Hematopoietic multipotent progenitor cell (in vitro differentiated cells): Measurements from ENCODE around the gene ASB6. TPM values are rescaled to one million over a fixed set of nuclear protein-coding genes. Genes with fewer than 3 reads are reported as not detected.
A peak's percentile ranks its signal among the peaks of the same experiment; 100 is the strongest.

Experiments used
- DNase-seq, 3 donors: peaks; one replicate each; pipeline ENCODE4 v3.0.0-alpha.2; 2011 to 2015; ENCODE audit warnings: low read depth in 2 of 3, low spot score in 2 of 3
- total RNA-seq: library from RNA; depleted of rRNA; stranded (reverse); fragments of >200 nt; gene quantifications from one replicate; pipeline ENCODE4 v1.2.3, GENCODE V29; 2012

Gene ASB6, protein sequence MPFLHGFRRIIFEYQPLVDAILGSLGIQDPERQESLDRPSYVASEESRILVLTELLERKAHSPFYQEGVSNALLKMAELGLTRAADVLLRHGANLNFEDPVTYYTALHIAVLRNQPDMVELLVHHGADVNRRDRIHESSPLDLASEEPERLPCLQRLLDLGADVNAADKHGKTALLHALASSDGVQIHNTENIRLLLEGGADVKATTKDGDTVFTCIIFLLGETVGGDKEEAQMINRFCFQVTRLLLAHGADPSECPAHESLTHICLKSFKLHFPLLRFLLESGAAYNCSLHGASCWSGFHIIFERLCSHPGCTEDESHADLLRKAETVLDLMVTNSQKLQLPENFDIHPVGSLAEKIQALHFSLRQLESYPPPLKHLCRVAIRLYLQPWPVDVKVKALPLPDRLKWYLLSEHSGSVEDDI
- 15.9 TPM for total RNA-seq

GRCh38 chr9:129641750-129642585 lies at the start of gene ASB6:
TSS of gene ASB6 (minus strand) at chr9:129642151. CDS start at chr9:129641999, 152 bp downstream.
- peak; percentile 88 to 97 (median 97) for DNase-seq

GRCh38 chr9:129688285-129689043 lies 46.5 kb upstream of the ASB6 start:
- no peak for DNase-seq

DNA sequence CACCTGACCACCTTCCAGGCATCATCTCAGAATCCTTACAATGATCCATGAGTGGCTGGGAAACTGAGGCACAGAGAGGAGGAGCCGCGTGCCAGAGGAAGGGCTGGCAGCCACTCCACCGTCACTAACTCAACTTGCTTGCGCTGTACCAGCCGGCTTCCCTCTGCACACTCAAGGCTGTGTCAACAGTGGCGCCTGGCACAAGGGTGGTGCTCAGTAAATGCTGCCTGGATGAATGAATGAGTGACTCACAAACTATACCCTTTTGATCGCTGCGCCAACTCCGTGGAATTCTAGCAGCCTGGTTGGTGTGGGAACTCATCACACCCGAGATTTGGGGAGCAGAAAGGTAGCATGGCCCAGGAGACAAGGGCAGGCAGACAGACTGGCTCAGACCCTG lies 45.4 kb upstream of the ASB6 start:
- DNase-seq, result no peak

GRCh38 chr9:129686736-129687135 lies 44.8 kb upstream of the ASB6 start:
- no peak for DNase-seq

DNA sequence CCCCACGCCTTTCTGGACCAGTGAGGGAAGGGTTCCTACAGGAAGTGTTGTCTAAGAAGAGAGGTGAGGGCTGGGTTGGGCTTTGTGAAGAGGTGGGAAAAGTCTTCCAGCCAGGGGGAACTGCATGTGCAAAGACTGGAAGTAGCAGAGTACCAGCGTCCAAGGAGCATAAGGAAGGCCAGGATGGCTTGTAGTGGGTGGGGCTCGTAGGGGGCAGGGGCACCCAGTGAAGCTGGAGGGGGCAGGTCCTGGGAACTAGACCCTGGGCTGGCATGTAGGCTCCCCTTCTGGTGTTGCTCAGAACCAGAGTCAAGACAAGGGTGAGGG lies 43.9 kb upstream of the ASB6 start:
- DNase-seq, result no peak

- no peak for DNase-seq
These were observed 43.4 kb upstream of the ASB6 start for GRCh38 chr9:129685220-129685932.

GRCh38 chr9:129682381-129682780 lies 40.4 kb upstream of the ASB6 start:
- no peak for DNase-seq

DNA sequence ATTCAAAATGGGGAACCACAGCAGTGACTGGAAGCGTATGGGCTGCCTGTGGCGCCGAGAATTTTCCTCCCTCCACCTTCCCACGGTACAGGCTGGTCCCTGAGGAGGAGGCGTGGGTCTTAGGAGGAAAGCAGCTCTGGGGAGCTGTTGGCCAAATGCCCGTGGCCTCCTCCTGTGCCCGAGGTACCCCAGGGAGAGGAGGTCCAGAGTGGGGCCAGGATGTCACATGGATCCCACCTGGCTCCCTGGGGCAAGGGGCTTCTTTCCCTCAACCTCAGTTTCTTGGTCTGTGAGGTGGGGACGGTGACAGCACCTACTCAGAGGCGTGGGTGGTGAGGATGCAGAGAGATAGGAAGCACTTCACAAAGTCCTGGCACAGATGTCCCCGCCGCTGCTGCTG lies 40.0 kb upstream of the ASB6 start:
- DNase-seq, result no peak

- no peak for DNase-seq
These were observed 37.6 kb upstream of the ASB6 start for GRCh38 chr9:129679537-129679936.

- no peak for DNase-seq
These were observed 36.9 kb upstream of the ASB6 start for GRCh38 chr9:129678844-129679243.

GRCh38 chr9:129677456-129677855 lies 35.5 kb upstream of the ASB6 start:
- DNase-seq, result no peak

DNA sequence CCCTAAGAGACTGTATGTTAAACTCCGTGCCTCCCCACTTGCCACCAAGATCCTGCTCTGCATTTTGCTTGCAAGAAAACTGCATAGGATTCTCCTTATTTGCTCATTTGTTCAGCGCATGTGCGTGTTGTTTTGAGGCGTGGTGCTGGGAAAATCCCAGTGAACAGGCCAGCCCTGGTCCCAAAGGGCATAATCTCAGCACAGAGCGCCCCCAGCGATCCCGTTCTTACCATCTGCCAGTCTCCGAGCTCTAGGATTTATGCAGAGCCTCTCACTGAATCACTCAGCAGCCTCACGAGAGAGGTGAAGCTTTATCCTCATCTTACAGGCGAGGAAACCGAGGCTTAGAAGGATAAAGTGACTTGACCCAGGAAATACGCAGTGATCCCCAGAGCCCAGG lies 35.0 kb upstream of the ASB6 start:
- DNase-seq, result no peak

DNA sequence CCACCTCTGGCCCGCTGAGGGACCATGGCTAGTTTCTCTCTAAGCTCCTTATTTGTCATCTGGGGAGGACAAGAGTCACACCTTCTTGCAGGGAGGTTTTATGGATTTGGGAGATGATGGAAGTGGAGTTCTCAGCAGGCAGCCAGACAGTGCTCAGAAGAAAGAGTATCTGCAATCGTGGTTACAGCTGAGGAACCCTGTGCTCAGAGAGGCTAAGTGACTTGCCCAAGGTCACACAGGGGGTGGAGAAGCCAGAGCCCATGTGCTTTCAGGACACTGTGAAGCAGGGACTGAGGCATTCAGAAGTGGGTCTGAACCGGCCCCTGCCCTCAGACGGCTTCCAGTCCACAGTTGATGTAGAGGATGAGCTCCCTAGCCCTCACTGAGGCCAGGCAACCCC lies 34.3 kb upstream of the ASB6 start:
- no peak for DNase-seq

GRCh38 chr9:129675620-129676019 lies 33.7 kb upstream of the ASB6 start:
- no peak for DNase-seq

DNA sequence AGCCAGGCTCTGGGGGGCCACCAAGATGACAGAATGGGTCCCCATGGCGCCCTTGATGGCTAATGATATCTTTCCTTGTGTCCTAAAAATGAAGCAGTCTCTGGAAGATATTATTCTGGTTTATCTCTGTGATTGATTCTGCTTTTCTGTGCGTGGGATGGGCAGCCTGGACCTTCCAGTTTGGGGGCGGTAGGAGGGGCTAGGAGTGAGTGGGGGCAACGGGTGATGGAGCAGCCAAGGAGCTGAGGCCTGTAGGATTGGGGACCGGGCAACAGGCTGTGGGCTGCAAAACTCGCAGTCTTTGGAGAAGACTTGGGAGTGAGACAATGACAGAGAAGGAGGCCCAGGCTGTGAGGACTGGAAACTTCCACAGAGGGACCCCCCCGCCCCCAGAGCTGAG lies 32.3 kb upstream of the ASB6 start:
- DNase-seq, result no peak

DNA sequence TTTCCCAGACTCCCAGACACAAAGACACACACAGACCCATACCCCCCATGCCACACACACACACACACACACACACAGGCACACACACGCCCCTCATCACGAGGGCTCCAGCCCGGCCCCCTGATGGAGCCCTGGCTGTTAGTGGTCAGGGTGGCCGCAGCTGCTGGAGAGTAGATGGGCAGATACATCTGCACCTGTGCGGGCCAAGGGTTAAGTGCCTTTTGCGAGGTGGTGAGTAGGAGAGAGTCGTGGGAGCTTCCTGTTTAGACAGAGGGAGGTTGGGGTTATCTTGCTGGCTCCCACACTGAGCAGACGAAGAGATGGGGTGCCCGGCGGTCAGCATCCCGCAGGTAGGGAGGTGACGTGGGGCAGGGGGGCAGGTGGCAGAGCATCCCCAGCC lies 31.7 kb upstream of the ASB6 start:
- DNase-seq, result no peak

GRCh38 chr9:129672702-129673101 lies 30.8 kb upstream of the ASB6 start:
- DNase-seq, result no peak

DNA sequence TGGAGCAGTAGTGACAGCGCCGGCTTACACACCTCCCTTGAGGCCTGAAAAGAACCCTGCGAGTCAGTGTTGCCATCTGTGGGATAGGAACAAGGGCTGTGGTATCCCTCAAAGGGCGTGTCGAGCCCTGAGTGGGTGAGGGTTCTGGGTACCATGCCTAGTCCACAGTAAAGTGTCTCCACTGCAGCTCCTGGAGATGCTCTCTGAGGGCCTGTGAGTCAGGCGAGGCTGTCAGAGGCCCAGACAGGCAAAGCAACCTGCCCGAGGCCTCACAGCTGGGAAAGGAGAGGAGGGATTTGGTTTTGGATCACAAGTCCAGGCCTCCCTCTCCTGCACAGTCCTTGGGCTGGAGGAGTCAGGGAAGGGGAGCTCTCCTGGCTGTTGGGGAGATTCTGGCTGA lies 29.6 kb upstream of the ASB6 start:
- no peak for DNase-seq

DNA sequence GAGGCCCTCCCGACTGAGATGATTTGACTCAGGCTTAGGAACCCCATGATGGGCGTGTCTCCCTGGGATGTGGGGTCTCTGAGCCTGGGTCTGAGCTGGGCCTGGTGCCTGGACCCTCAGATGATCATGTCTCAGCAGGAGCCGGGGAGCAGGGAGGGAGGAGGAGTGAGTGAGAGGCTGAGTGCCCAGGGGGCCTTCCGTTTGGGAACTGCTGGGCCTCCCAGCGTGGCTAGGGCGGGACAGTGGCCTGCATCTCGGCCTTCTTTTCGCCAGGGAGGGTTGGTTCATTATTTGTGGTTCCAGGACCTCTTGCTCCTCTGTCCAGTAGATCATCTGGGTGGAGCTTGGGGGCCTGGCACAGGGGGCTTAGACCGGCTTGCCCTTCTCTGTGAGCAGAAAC lies 29.1 kb upstream of the ASB6 start:
- DNase-seq, result no peak

DNA sequence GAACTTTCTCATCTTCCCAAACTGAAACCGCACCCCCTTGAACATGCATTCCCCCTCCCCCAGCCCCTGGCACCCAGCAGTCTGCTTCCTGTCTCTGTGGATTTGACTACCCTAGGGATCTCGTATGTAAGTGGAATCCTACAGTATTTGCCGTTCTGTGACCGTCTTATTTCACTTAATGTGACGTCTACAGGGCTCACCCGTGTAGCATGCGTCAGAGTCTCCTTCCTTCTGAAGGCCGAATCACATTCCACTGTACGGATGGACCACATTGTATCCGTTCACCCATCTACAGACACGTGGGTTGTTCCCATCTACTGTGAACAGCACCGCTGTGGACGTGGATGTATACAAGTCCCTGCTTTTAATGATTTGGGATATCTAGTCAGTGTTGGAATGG lies 28.0 kb upstream of the ASB6 start:
- no peak for DNase-seq
